ENCODE results near the gene APOLD1.

DNA sequence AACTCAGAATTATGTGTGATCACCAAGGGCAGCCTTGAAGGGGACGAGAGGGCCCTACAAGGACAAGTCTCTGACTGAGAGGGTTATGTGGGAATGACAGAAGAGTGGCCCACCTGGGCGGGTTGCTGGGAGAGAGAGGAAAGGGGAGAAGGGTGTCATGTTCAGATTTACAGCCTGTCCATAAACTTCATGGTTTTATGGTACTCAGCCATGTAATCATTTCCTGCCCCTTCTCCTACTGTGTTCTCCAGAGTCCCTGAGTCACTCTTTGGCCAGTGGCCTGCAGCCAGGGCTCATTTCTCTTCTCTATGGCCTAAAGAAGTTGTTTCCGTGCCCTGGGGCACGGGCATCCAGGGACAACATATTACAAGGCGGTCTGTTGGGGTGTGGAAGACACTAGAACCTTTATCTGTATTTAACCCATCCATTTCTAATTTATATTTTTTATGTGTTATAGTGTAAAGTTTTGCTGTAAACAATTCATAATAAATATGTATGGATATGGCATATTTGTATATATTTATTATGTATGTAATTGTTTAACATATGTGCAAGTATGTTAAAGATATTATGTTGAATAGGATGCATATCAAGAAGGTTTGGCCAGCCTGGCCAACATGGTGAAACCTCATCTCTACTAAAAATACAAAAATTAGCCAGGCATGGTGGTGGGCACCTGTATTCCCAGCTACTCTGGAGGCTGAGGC lies 54.6 kb downstream of the APOLD1 start:
- TF ChIP-seq, protein P1, sequence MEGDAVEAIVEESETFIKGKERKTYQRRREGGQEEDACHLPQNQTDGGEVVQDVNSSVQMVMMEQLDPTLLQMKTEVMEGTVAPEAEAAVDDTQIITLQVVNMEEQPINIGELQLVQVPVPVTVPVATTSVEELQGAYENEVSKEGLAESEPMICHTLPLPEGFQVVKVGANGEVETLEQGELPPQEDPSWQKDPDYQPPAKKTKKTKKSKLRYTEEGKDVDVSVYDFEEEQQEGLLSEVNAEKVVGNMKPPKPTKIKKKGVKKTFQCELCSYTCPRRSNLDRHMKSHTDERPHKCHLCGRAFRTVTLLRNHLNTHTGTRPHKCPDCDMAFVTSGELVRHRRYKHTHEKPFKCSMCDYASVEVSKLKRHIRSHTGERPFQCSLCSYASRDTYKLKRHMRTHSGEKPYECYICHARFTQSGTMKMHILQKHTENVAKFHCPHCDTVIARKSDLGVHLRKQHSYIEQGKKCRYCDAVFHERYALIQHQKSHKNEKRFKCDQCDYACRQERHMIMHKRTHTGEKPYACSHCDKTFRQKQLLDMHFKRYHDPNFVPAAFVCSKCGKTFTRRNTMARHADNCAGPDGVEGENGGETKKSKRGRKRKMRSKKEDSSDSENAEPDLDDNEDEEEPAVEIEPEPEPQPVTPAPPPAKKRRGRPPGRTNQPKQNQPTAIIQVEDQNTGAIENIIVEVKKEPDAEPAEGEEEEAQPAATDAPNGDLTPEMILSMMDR (conservative IDR thresholded peaks at IDR 0.05; ENCODE audit: low read depth, low read length), result no peak
- no peak; the same call in 1 of the 2 replicates for TF ChIP-seq NFE2L2 (IDR thresholded peaks at IDR 0.05; ENCODE audit: low read depth, low read length)

All from IMR-90 (cell line).